ENCODE data around the gene TUBB.
A peak's percentile ranks its signal among the peaks of the same experiment; 100 is the strongest.

- TF ChIP-seq POLR2AphosphoS5 (IDR thresholded peaks at IDR 0.05) (peak in 2 of 3 donors; percentile 45 to 60), CTCF (IDR thresholded peaks at IDR 0.05) (no peak), POLR2A (IDR thresholded peaks at IDR 0.05) (no peak)
Measured at GRCh38 chr6:30769088-30769852, 49.1 kb downstream of the TUBB start.
